Vagina (tissue), 2 donors: Measurements from ENCODE around the gene TNFAIP1.

ENCODE experiments used
- POLR2A ChIP-seq, 2 donors: fragments of 450-650 bp; IDR thresholded peaks; one replicate each; pipeline ENCODE4 v1.6.1; 2017; ENCODE audit warnings: antibody characterized with exemption in 2 of 2, mild to moderate bottlenecking in 2 of 2, moderate library complexity in 2 of 2
- TF ChIP-seq, protein P1 (sequence below), 3 experiments: fragments of 450-650 bp in 2 of 3; fragments of 200-600 bp in 1 of 3; sonication (generic) in 1 of 3; IDR thresholded peaks; one replicate each; pipeline ENCODE4 v1.5.1; 2017 to 2019; ENCODE audit warnings: antibody characterized with exemption in 3 of 3, mild to moderate bottlenecking in 2 of 3, moderate library complexity in 2 of 3

DNA sequence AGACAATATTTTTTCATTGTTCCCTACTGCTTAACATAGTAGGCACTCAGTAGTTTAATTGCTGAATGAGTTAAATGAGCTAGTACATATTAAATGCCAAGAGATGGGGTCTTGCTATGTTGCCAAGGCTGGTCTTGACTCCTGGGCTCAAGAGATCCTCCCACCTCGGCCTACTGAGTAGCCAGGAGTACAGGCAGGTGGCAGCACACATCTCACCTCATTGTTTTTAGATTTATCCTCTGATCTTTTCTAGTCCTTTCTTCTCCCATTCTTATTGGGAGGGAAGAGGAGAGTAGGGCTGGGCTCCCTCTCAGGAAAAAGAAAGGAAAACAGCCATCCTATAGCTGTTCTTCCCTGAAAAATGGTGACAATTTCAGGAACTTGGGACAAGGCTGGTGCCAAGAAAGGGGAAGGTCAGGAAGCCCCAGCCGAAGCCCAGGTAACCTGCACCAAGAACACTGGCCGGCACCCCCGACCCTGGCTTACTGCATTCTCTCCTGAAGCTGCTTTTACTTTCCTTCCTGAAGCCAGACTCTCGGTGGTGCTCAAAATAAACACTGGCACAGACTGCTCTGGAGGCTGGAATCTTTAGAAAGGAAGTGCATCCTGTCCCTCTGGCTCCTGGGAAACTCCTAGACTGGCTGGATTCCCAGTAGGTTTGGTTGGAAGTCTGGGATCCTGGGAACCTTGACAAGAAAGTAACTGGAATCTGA, 2.7 kb downstream of the TNFAIP1 start:
- TF ChIP-seq, protein P1, sequence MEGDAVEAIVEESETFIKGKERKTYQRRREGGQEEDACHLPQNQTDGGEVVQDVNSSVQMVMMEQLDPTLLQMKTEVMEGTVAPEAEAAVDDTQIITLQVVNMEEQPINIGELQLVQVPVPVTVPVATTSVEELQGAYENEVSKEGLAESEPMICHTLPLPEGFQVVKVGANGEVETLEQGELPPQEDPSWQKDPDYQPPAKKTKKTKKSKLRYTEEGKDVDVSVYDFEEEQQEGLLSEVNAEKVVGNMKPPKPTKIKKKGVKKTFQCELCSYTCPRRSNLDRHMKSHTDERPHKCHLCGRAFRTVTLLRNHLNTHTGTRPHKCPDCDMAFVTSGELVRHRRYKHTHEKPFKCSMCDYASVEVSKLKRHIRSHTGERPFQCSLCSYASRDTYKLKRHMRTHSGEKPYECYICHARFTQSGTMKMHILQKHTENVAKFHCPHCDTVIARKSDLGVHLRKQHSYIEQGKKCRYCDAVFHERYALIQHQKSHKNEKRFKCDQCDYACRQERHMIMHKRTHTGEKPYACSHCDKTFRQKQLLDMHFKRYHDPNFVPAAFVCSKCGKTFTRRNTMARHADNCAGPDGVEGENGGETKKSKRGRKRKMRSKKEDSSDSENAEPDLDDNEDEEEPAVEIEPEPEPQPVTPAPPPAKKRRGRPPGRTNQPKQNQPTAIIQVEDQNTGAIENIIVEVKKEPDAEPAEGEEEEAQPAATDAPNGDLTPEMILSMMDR (IDR thresholded peaks at IDR 0.05) = no peak
- no peak for TF ChIP-seq POLR2A (IDR thresholded peaks at IDR 0.05)
